ENCODE data around the gene MREG.

- TF ChIP-seq GATA2 (CRISPR knock-in tag; IDR thresholded peaks at IDR 0.05): no peak
- no peak for TF ChIP-seq RREB1 (CRISPR knock-in tag; IDR thresholded peaks at IDR 0.05)
Observed at GRCh38 chr2:216008387-216008786, 5.0 kb downstream of the MREG start.

All from K562 (cell line).